OCI-LY3 (cell line): ENCODE results near the gene HERPUD1.

ENCODE experiments used
- H2AFZ ChIP-seq: fragments of 200-600, 300-600 bp; shearing (Covaris generic); 2 replicates; pipeline ENCODE4 v1.6.0; 2014; ENCODE audit warnings: antibody characterized with exemption, low read depth, low read length
- H3K27ac ChIP-seq: fragments of 200-600, 300-600 bp; sonication (generic); 2 replicates; pipeline ENCODE4 v1.5.1; 2014; ENCODE audit warnings: mild to moderate bottlenecking, low read length, moderate library complexity, mixed read lengths
- H3K27me3 ChIP-seq: fragments of 200-600, 300-600 bp; sonication (generic); 2 replicates; pipeline ENCODE4 v1.6.1; 2014; ENCODE audit warnings: low read depth, low read length, mixed read lengths
- H3K36me3 ChIP-seq: fragments of 200-600, 300-600 bp; sonication (generic); replicated peaks from 2 replicates; pipeline ENCODE3; 2014; ENCODE audit warnings: low read depth, low read length, mixed read lengths
- H3K4me1 ChIP-seq: fragments of 300-600, 200-600 bp; sonication (generic); 2 replicates; pipeline ENCODE4 v1.6.1; 2014; ENCODE audit warnings: low read length, mixed read lengths
- H3K4me2 ChIP-seq: fragments of 200-600, 300-600 bp; sonication (generic); 2 replicates; pipeline ENCODE4 v1.6.1; 2014; ENCODE audit warnings: low read length, mixed read lengths
- H3K4me3 ChIP-seq: fragments of 300-600, 200-600 bp; sonication (generic); 2 replicates; pipeline ENCODE4 v1.5.1; 2014; ENCODE audit warnings: antibody characterized with exemption, mild to moderate bottlenecking, low read length, moderate library complexity
- H3K79me2 ChIP-seq: fragments of 300-600, 200-600 bp; shearing (Covaris generic); 2 replicates; pipeline ENCODE4 v1.6.1; 2014; ENCODE audit warnings: mild to moderate bottlenecking, low read length, mixed read lengths
- H3K9ac ChIP-seq: fragments of 300-600, 200-600 bp; shearing (Covaris generic); 2 replicates; pipeline ENCODE4 v1.6.0; 2014; ENCODE audit warnings: mild to moderate bottlenecking, low read length, moderate library complexity
- H3K9me3 ChIP-seq: fragments of 200-600, 300-600 bp; shearing (Covaris generic); 2 replicates; pipeline ENCODE4 v1.6.1; 2014; ENCODE audit warnings: low read length, mixed read lengths; ENCODE audit not compliant: insufficient read depth
- H4K20me1 ChIP-seq: fragments of 200-600, 300-600 bp; sonication (generic); 2 replicates; pipeline ENCODE4 v1.6.1; 2016; ENCODE audit warnings: low read length, mixed read lengths; ENCODE audit not compliant: insufficient read depth
- CTCF ChIP-seq: fragments of 200-600, 300-600 bp; sonication (generic); IDR thresholded peaks from 2 replicates; pipeline ENCODE4 v1.5.1; 2014; ENCODE audit warnings: antibody characterized with exemption, low read length, low read depth
- EZH2phosphoT487 ChIP-seq: fragments of 200-600 bp; shearing (Covaris generic); IDR thresholded peaks from 2 replicates; pipeline ENCODE4 v1.6.1; 2018; ENCODE audit warnings: antibody characterized with exemption, mixed run types, low read depth

Gene HERPUD1

GRCh38 chr16:56950051-56950450, 18.1 kb downstream of the HERPUD1 start:
- Histone ChIP-seq H3K4me2 (peak overlapping the region; percentile 68), H4K20me1 (no peaks in the 10 kb centered on the region), H2AFZ (no peak overlapping the region), H3K9ac (peak overlapping the region; percentile 59; the same call in 1 of the 2 replicates), H3K79me2 (no peaks in the 10 kb centered on the region), H3K4me3 (no peak overlapping the region), H3K27me3 (no peaks in the 10 kb centered on the region), H3K36me3 (peaks cover 21% of the 10 kb centered on the region), H3K9me3 (no peaks in the 10 kb centered on the region), H3K4me1 (peaks cover 50% of the 10 kb centered on the region), H3K27ac (peak overlapping the region; percentile 72)
- TF ChIP-seq CTCF = no peak
- no peak for TF ChIP-seq EZH2phosphoT487

GRCh38 chr16:56950455-56950854, 18.5 kb downstream of the HERPUD1 start:
- Histone ChIP-seq H3K4me1 (peaks cover 46% of the 10 kb centered on the region), H3K36me3 (peaks cover 21% of the 10 kb centered on the region), H3K9me3 (no peaks in the 10 kb centered on the region), H3K9ac (peak overlapping the region; percentile 59), H3K27ac (peak overlapping the region; percentile 72), H3K27me3 (no peaks in the 10 kb centered on the region), H4K20me1 (no peaks in the 10 kb centered on the region), H3K79me2 (no peaks in the 10 kb centered on the region), H3K4me3 (0 out of 2 replicates have a peak overlapping the region, but pooled peaks have one; percentile 40), H2AFZ (no peak overlapping the region), H3K4me2 (peak overlapping the region; percentile 68)
- no peak for TF ChIP-seq EZH2phosphoT487
- TF ChIP-seq CTCF = no peak

GRCh38 chr16:56950881-56951771, 19.2 kb downstream of the HERPUD1 start:
- Histone ChIP-seq H3K4me2 (peak overlapping the region; percentile 68), H3K9me3 (no peaks in the 10 kb centered on the region), H2AFZ (no peak overlapping the region), H3K9ac (peak overlapping the region; percentile 59), H3K79me2 (no peaks in the 10 kb centered on the region), H3K27ac (peak overlapping the region; percentile 72), H3K27me3 (no peaks in the 10 kb centered on the region), H4K20me1 (no peaks in the 10 kb centered on the region), H3K36me3 (peaks cover 19% of the 10 kb centered on the region), H3K4me1 (peaks cover 39% of the 10 kb centered on the region), H3K4me3 (peak overlapping the region; percentile 40)
- peak; percentile 91 for TF ChIP-seq CTCF
- no peak for TF ChIP-seq EZH2phosphoT487

GRCh38 chr16:56953006-56953405, 21.1 kb downstream of the HERPUD1 start:
- Histone ChIP-seq H3K27ac (no peak overlapping the region), H3K79me2 (no peaks in the 10 kb centered on the region), H2AFZ (no peak overlapping the region), H3K4me1 (peaks cover 42% of the 10 kb centered on the region), H3K27me3 (no peaks in the 10 kb centered on the region), H3K4me2 (no peak overlapping the region), H3K36me3 (peaks cover 3% of the 10 kb centered on the region), H3K4me3 (no peak overlapping the region), H4K20me1 (no peaks in the 10 kb centered on the region), H3K9me3 (no peaks in the 10 kb centered on the region), H3K9ac (no peak overlapping the region)
- no peak for TF ChIP-seq EZH2phosphoT487
- no peak for TF ChIP-seq CTCF
